GM23338 (cell line): Measurements from ENCODE around the gene ARHGAP1.

ENCODE experiments used
- CREB1 ChIP-seq: fragments of 250-450 bp; sonication (Bioruptor Pico); IDR thresholded peaks from 2 replicates; pipeline ENCODE4 v1.5.0; 2020; ENCODE audit warnings: low read depth, mild to moderate bottlenecking, moderate library complexity
- EZH2 ChIP-seq: fragments of 200-600 bp; sonication (generic); IDR thresholded peaks from one replicate; pipeline ENCODE4 v1.8.0; 2017; ENCODE audit warnings: antibody characterized with exemption, mild to moderate bottlenecking, low read depth; ENCODE audit not compliant: unreplicated experiment
- EZH2phosphoT487 ChIP-seq: fragments of 200-600 bp; sonication (generic); IDR thresholded peaks from one replicate; pipeline ENCODE4 v1.8.1; 2018; ENCODE audit warnings: antibody characterized with exemption; ENCODE audit not compliant: unreplicated experiment
- JUNB ChIP-seq: IDR thresholded peaks from one replicate; pipeline ENCODE4 v1.6.1; 2016; ENCODE audit warnings: antibody characterized with exemption; ENCODE audit not compliant: unreplicated experiment
- POLR2AphosphoS5 ChIP-seq: IDR thresholded peaks from 2 replicates; pipeline ENCODE4 v1.6.1; 2016; ENCODE audit warnings: antibody characterized with exemption, low read depth
- ZNF114 ChIP-seq: fragments of 250-450 bp; sonication (Bioruptor Pico); IDR thresholded peaks from 2 replicates; pipeline ENCODE4 v1.5.0; 2020; ENCODE audit warnings: mild to moderate bottlenecking, moderate library complexity
- ZNF331 ChIP-seq: fragments of 250-450 bp; sonication (Bioruptor Pico); IDR thresholded peaks from 2 replicates; pipeline ENCODE4 v1.5.0; 2020; ENCODE audit warnings: low read depth, mild to moderate bottlenecking, moderate library complexity
- TF ChIP-seq, protein P1 (sequence below), 2 experiments: fragments of 200-600 bp in 1 of 2; sonication (generic) in 1 of 2; conservative IDR thresholded peaks; 2 replicates each; pipeline versions ENCODE4 v1.5.1 to v1.6.1; 2016 to 2017; ENCODE audit warnings: antibody characterized with exemption in 2 of 2, low read depth in 2 of 2, mild to moderate bottlenecking in 2 of 2, moderate library complexity in 1 of 2
- TF ChIP-seq, protein P2 (sequence below): IDR thresholded peaks from one replicate; pipeline ENCODE4 v1.6.1; 2018; ENCODE audit warnings: antibody characterized with exemption; ENCODE audit not compliant: unreplicated experiment
- TF ChIP-seq, protein P3 (sequence below): IDR thresholded peaks from 2 replicates; pipeline ENCODE4 v1.6.1; 2016; ENCODE audit warnings: antibody characterized with exemption

DNA sequence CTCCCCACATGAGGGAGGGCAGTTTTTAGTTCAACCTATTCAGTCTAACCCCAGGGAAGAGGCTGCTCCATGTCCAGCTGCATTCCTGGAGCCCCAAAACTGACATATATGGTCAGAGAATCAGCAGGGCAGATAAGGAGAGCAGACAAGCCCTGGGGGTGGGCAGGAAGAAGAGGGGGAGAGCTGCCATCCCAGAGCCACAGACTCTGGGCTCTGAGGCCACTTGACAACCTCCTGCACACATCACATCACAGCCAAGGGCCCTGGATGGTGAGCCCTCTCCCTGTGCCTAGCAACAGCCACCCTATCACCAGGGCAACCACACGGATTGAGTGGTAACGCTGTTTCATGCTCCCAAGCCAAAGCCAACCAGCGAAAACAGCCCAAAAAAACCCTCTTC is 3.1 kb downstream of the ARHGAP1 start:
- TF ChIP-seq POLR2AphosphoS5 (no peak), EZH2 (no peak), EZH2phosphoT487 (no peak), ZNF331 (CRISPR knock-in tag) (no peak), CREB1 (CRISPR knock-in tag) (no peak), ZNF114 (CRISPR knock-in tag) (no peak), JUNB (no peak)
- TF ChIP-seq, protein P1, sequence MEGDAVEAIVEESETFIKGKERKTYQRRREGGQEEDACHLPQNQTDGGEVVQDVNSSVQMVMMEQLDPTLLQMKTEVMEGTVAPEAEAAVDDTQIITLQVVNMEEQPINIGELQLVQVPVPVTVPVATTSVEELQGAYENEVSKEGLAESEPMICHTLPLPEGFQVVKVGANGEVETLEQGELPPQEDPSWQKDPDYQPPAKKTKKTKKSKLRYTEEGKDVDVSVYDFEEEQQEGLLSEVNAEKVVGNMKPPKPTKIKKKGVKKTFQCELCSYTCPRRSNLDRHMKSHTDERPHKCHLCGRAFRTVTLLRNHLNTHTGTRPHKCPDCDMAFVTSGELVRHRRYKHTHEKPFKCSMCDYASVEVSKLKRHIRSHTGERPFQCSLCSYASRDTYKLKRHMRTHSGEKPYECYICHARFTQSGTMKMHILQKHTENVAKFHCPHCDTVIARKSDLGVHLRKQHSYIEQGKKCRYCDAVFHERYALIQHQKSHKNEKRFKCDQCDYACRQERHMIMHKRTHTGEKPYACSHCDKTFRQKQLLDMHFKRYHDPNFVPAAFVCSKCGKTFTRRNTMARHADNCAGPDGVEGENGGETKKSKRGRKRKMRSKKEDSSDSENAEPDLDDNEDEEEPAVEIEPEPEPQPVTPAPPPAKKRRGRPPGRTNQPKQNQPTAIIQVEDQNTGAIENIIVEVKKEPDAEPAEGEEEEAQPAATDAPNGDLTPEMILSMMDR (conservative IDR thresholded peaks at IDR 0.05; ENCODE audit: low read depth in 2 of 2): no peak
- TF ChIP-seq, protein P2, sequence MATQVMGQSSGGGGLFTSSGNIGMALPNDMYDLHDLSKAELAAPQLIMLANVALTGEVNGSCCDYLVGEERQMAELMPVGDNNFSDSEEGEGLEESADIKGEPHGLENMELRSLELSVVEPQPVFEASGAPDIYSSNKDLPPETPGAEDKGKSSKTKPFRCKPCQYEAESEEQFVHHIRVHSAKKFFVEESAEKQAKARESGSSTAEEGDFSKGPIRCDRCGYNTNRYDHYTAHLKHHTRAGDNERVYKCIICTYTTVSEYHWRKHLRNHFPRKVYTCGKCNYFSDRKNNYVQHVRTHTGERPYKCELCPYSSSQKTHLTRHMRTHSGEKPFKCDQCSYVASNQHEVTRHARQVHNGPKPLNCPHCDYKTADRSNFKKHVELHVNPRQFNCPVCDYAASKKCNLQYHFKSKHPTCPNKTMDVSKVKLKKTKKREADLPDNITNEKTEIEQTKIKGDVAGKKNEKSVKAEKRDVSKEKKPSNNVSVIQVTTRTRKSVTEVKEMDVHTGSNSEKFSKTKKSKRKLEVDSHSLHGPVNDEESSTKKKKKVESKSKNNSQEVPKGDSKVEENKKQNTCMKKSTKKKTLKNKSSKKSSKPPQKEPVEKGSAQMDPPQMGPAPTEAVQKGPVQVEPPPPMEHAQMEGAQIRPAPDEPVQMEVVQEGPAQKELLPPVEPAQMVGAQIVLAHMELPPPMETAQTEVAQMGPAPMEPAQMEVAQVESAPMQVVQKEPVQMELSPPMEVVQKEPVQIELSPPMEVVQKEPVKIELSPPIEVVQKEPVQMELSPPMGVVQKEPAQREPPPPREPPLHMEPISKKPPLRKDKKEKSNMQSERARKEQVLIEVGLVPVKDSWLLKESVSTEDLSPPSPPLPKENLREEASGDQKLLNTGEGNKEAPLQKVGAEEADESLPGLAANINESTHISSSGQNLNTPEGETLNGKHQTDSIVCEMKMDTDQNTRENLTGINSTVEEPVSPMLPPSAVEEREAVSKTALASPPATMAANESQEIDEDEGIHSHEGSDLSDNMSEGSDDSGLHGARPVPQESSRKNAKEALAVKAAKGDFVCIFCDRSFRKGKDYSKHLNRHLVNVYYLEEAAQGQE: no peak
- TF ChIP-seq, protein P3, sequence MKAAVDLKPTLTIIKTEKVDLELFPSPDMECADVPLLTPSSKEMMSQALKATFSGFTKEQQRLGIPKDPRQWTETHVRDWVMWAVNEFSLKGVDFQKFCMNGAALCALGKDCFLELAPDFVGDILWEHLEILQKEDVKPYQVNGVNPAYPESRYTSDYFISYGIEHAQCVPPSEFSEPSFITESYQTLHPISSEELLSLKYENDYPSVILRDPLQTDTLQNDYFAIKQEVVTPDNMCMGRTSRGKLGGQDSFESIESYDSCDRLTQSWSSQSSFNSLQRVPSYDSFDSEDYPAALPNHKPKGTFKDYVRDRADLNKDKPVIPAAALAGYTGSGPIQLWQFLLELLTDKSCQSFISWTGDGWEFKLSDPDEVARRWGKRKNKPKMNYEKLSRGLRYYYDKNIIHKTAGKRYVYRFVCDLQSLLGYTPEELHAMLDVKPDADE: no peak
